GM23248 (cell line): ENCODE data around the gene TENT4B. TPM values are rescaled to one million over a fixed set of nuclear protein-coding genes. Genes with fewer than 3 reads are reported as not detected.
A peak's percentile ranks its signal among the peaks of the same experiment; 100 is the strongest.

Source experiments
- DNase-seq: peaks from one replicate; pipeline ENCODE4 v3.0.0-alpha.2; 2015
- H2AFZ ChIP-seq: fragments of 200-600 bp; sonication (generic); 2 replicates; pipeline ENCODE4 v1.6.1; 2016; ENCODE audit warnings: antibody characterized with exemption
- H3F3A ChIP-seq: fragments of 200-600 bp; sonication (generic); 2 replicates; pipeline ENCODE4 v1.6.1; 2016; ENCODE audit warnings: mild to moderate bottlenecking, antibody characterized with exemption, mixed run types; ENCODE audit not compliant: insufficient read depth
- H3K27ac ChIP-seq: fragments of 200-600 bp; sonication (generic); 2 replicates; pipeline ENCODE4 v1.5.1; 2016; ENCODE audit warnings: mild to moderate bottlenecking
- H3K27me3 ChIP-seq: fragments of 200-600 bp; sonication (generic); replicated peaks from 2 replicates; pipeline ENCODE4 v1.6.1; 2016; ENCODE audit warnings: mild to moderate bottlenecking; ENCODE audit not compliant: insufficient read depth
- H3K36me3 ChIP-seq: fragments of 200-600 bp; sonication (generic); 2 replicates; pipeline ENCODE4 v1.6.1; 2016; ENCODE audit warnings: low read depth, mild to moderate bottlenecking
- H3K4me1 ChIP-seq: fragments of 200-600 bp; sonication (generic); 2 replicates; pipeline ENCODE4 v1.6.1; 2016; ENCODE audit warnings: mild to moderate bottlenecking; ENCODE audit not compliant: insufficient read depth
- H3K4me2 ChIP-seq: fragments of 200-600 bp; sonication (generic); one replicate; pipeline ENCODE4 v1.6.1; 2016; ENCODE audit warnings: mild to moderate bottlenecking; ENCODE audit not compliant: unreplicated experiment
- H3K4me3 ChIP-seq: fragments of 200-600 bp; sonication (generic); 2 replicates; pipeline ENCODE4 v1.5.1; 2016; ENCODE audit warnings: mild to moderate bottlenecking
- H3K79me2 ChIP-seq: fragments of 200-600 bp; sonication (generic); 2 replicates; pipeline ENCODE4 v1.6.1; 2016; ENCODE audit warnings: mild to moderate bottlenecking; ENCODE audit not compliant: insufficient read depth
- H3K9ac ChIP-seq: fragments of 200-600 bp; sonication (generic); 2 replicates; pipeline ENCODE4 v1.6.1; 2016; ENCODE audit warnings: mild to moderate bottlenecking
- H3K9me2 ChIP-seq: fragments of 200-600 bp; sonication (generic); 2 replicates; pipeline ENCODE4 v1.6.1; 2016; ENCODE audit warnings: mixed run types, mild to moderate bottlenecking, moderate library complexity; ENCODE audit not compliant: insufficient read depth
- H3K9me3 ChIP-seq: fragments of 200-600 bp; sonication (generic); one replicate; pipeline ENCODE4 v1.6.1; 2017; ENCODE audit warnings: low read depth
- H4K20me1 ChIP-seq: fragments of 200-600 bp; sonication (generic); 2 replicates; pipeline ENCODE4 v1.6.0; 2016; ENCODE audit not compliant: insufficient read depth
- EZH2 ChIP-seq: fragments of 200-600 bp; sonication (generic); IDR thresholded peaks from 2 replicates; pipeline ENCODE4 v1.6.1; 2018; ENCODE audit warnings: antibody characterized with exemption, mild to moderate bottlenecking; ENCODE audit not compliant: insufficient read depth, poor library complexity, severe bottlenecking
- EZH2phosphoT487 ChIP-seq: fragments of 200-600 bp; sonication (generic); IDR thresholded peaks from 2 replicates; pipeline ENCODE4 v1.6.1; 2018; ENCODE audit warnings: antibody characterized with exemption, moderate library complexity, mild to moderate bottlenecking, low read depth; ENCODE audit not compliant: insufficient read depth
- WGBS, 2 experiments: methylation state at CpG; one replicate each; pipeline ENCODE4 v1.1.6; 2015 to 2017; ENCODE audit warnings: low lambda C conversion rate in 2 of 2, low coverage in 1 of 2; ENCODE audit errors: missing lambda C conversion rate in 2 of 2; 5-methylcytosine and 5-hydroxymethylcytosine counted together
- in situ Hi-C: fragments of 300-500 bp; cut with MboI; formaldehyde crosslinking; loops from 2 replicates; pipeline ENCODE4 v1.15.0; 2020
- polyA plus RNA-seq: library from polyadenylated mRNA; unstranded; fragments of >200 nt; fragmentation: Nextera tagmentation; extraction: Ambion mirVana; gene quantifications from 2 replicates; pipeline ENCODE4 v1.2.1, GENCODE V29; 2016
- total RNA-seq: library from RNA; depleted of rRNA; stranded (reverse); fragments of >200 nt; shearing (Covaris generic); gene quantifications from 2 replicates; pipeline ENCODE4 v1.2.3, GENCODE V29; 2014

Gene TENT4B
- total and polyA plus RNA-seq, 2 experiments from 2014 or later, result 7.4 to 12.6 TPM

GRCh38 chr16:50252082-50252611 is 99.0 kb downstream of the TENT4B start:
- H3K27ac ChIP-seq, result peak overlapping the region; percentile 93
- no peak for TF ChIP-seq EZH2
- no peak for TF ChIP-seq EZH2phosphoT487
- H3F3A ChIP-seq, result peaks cover 15% of the 10 kb centered on the region
- in situ Hi-C loops, result no loop called here
- H3K9me3 ChIP-seq, result no peaks in the 10 kb centered on the region
- H3K36me3 ChIP-seq, result no peaks in the 10 kb centered on the region
- peak overlapping the region; percentile 67 for H3K4me2 ChIP-seq
- H4K20me1 ChIP-seq, result no peaks in the 10 kb centered on the region
- H3K27me3 ChIP-seq, result no peaks in the 10 kb centered on the region
- H3K4me3 ChIP-seq, result no peak overlapping the region
- no peak for DNase-seq
- H2AFZ ChIP-seq, result peak overlapping the region; percentile 68; the same call in 1 of the 2 replicates
- H3K9me2 ChIP-seq, result no peaks in the 10 kb centered on the region
- H3K9ac ChIP-seq, result peak overlapping the region; percentile 81
- peaks cover 58% of the 10 kb centered on the region for H3K79me2 ChIP-seq
- H3K4me1 ChIP-seq, result peaks cover 34% of the 10 kb centered on the region
- WGBS, 2 experiments, result 57 to 70% methylated on average over 9 of the region's 9 CpGs

GRCh38 chr16:50252874-50253513 is 99.9 kb downstream of the TENT4B start:
- 20 to 22% methylated on average over 12 of the region's 12 CpGs for WGBS, 2 experiments
- H3K4me2 ChIP-seq, result peak overlapping the region; percentile 67
- peaks cover 15% of the 10 kb centered on the region for H3F3A ChIP-seq

GRCh38 chr16:50253514-50253910 is 100.4 kb downstream of the TENT4B start:
- peak overlapping the region; percentile 81 for H3K9ac ChIP-seq
- no peak overlapping the region for H3K4me3 ChIP-seq
- in situ Hi-C loops, result no loop called here
- H3F3A ChIP-seq, result peaks cover 19% of the 10 kb centered on the region
- H4K20me1 ChIP-seq, result no peaks in the 10 kb centered on the region
- WGBS, 2 experiments, result 64 to 76% methylated on average over 8 of the region's 8 CpGs
- TF ChIP-seq EZH2 (no peak), EZH2phosphoT487 (no peak)
- H3K9me3 ChIP-seq, result no peaks in the 10 kb centered on the region
- H3K27ac ChIP-seq, result peak overlapping the region; percentile 93; the same call in 1 of the 2 replicates
- peaks cover 34% of the 10 kb centered on the region for H3K4me1 ChIP-seq
- peak; percentile 28 for DNase-seq
- no peaks in the 10 kb centered on the region for H3K9me2 ChIP-seq
- H3K4me2 ChIP-seq, result peak overlapping the region; percentile 67
- peak overlapping the region; percentile 68 for H2AFZ ChIP-seq
- peaks cover 44% of the 10 kb centered on the region for H3K79me2 ChIP-seq
- no peaks in the 10 kb centered on the region for H3K27me3 ChIP-seq
- no peaks in the 10 kb centered on the region for H3K36me3 ChIP-seq

More at GRCh38 chr16:50252874-50253513, 99.9 kb downstream of the TENT4B start:
- Histone ChIP-seq H3K36me3 (no peaks in the 10 kb centered on the region), H4K20me1 (no peaks in the 10 kb centered on the region), H2AFZ (peak overlapping the region; percentile 68), H3K79me2 (peaks cover 49% of the 10 kb centered on the region), H3K27ac (peak overlapping the region; percentile 93), H3K27me3 (no peaks in the 10 kb centered on the region), H3K4me1 (peaks cover 34% of the 10 kb centered on the region), H3K9ac (peak overlapping the region; percentile 81), H3K9me2 (no peaks in the 10 kb centered on the region), H3K4me3 (peak overlapping the region; percentile 24; the same call in 1 of the 2 replicates), H3K9me3 (no peaks in the 10 kb centered on the region)
- in situ Hi-C loops, result no loop called here
- TF ChIP-seq EZH2phosphoT487, result no peak
- no peak for TF ChIP-seq EZH2
- DNase-seq, result peak; percentile 44

- H4K20me1 ChIP-seq, result no peaks in the 10 kb centered on the region
- no peaks in the 10 kb centered on the region for H3K27me3 ChIP-seq
- H3K36me3 ChIP-seq, result no peaks in the 10 kb centered on the region
- H3K4me2 ChIP-seq, result no peak overlapping the region
- H3K9me3 ChIP-seq, result no peaks in the 10 kb centered on the region
- no peaks in the 10 kb centered on the region for H3K9me2 ChIP-seq
- H3K9ac ChIP-seq, result no peak overlapping the region
- H3F3A ChIP-seq, result peaks cover 25% of the 10 kb centered on the region
- H3K4me3 ChIP-seq, result no peak overlapping the region
- in situ Hi-C loops, result no loop called here
- DNase-seq, result no peak
- no peak overlapping the region for H2AFZ ChIP-seq
- TF ChIP-seq EZH2 (no peak), EZH2phosphoT487 (no peak)
- no peak overlapping the region for H3K27ac ChIP-seq
- H3K4me1 ChIP-seq, result peaks cover 39% of the 10 kb centered on the region
- H3K79me2 ChIP-seq, result peaks cover 39% of the 10 kb centered on the region
- WGBS, 2 experiments, result 84% methylated on average over 7 of the region's 7 CpGs
These were observed 101.0 kb downstream of the TENT4B start for GRCh38 chr16:50254072-50254471.
